HFFc6 (cell line): ENCODE measurements around the gene ERMARD. TPM values are rescaled to one million over a fixed set of nuclear protein-coding genes. Genes with fewer than 3 reads are reported as not detected.

ENCODE experiments used
- DNase-seq: peaks from one replicate; pipeline ENCODE4 v3.0.0-alpha.2; 2018
- H3K27ac Mint-ChIP-seq: 2 replicates; pipeline ENCODE4 v1.8.0; 2020; ENCODE audit warnings: mild to moderate bottlenecking, mixed read lengths
- H3K27me3 Mint-ChIP-seq: 2 replicates; pipeline ENCODE4 v1.8.0; 2021; ENCODE audit warnings: mild to moderate bottlenecking, moderate library complexity, mixed read lengths; ENCODE audit not compliant: insufficient read depth
- H3K36me3 Mint-ChIP-seq: 2 replicates; pipeline ENCODE4 v1.8.0; 2021; ENCODE audit warnings: low read depth, mixed read lengths
- H3K4me1 Mint-ChIP-seq: 2 replicates; pipeline ENCODE4 v1.8.0; 2020; ENCODE audit warnings: low read depth, mixed read lengths
- H3K4me3 Mint-ChIP-seq: 2 replicates; pipeline ENCODE4 v1.8.0; 2020; ENCODE audit warnings: mild to moderate bottlenecking, moderate library complexity, mixed read lengths
- H3K9me3 Mint-ChIP-seq: 2 replicates; pipeline ENCODE4 v1.8.0; 2020; ENCODE audit warnings: mild to moderate bottlenecking, mixed read lengths
- CTCF ChIP-seq: fragments of 200-600 bp; sonication (generic); IDR thresholded peaks from 2 replicates; pipeline ENCODE4 v1.5.0; 2021; ENCODE audit warnings: antibody characterized with exemption, mild to moderate bottlenecking
- total RNA-seq, 6 experiments: library from RNA; stranded (reverse); fragmentation: NEBNext Ultra II Directional; extraction: Animal tissue kit (Norgen Biotek cat#: 25700); gene quantifications; 2 replicates in 1 of 6; 3 replicates in 5 of 6; pipeline ENCODE4 v1.2.3, GENCODE V29; 2021

ERMARD gene
- total RNA-seq, 6 experiments from 2014 or later: 13.7 to 17.5 (median 15.9) TPM

GRCh38 chr6:169811521-169812256 is 60.3 kb downstream of the ERMARD start:
- TF ChIP-seq CTCF: no peak
- Mint-ChIP-seq H3K27ac (no peak overlapping the region), H3K36me3 (no peaks in the 10 kb centered on the region), H3K4me3 (no peak overlapping the region), H3K27me3 (peaks cover 9% of the 10 kb centered on the region), H3K9me3 (peaks cover 7% of the 10 kb centered on the region; the same call in 1 of the 2 replicates), H3K4me1 (no peaks in the 10 kb centered on the region)
- DNase-seq: no peak

GRCh38 chr6:169812257-169812644 is 60.8 kb downstream of the ERMARD start:
- H3K36me3 Mint-ChIP-seq: no peaks in the 10 kb centered on the region
- no peak for TF ChIP-seq CTCF
- H3K27ac Mint-ChIP-seq: no peak overlapping the region
- H3K9me3 Mint-ChIP-seq: peaks cover 7% of the 10 kb centered on the region; the same call in 1 of the 2 replicates
- H3K4me1 Mint-ChIP-seq: no peaks in the 10 kb centered on the region
- no peak overlapping the region for H3K4me3 Mint-ChIP-seq
- DNase-seq: no peak
- peaks cover 8% of the 10 kb centered on the region for H3K27me3 Mint-ChIP-seq

- TF ChIP-seq CTCF: no peak
- H3K36me3 Mint-ChIP-seq: no peaks in the 10 kb centered on the region
- H3K4me3 Mint-ChIP-seq: no peak overlapping the region
- H3K4me1 Mint-ChIP-seq: no peaks in the 10 kb centered on the region
- DNase-seq: no peak
- H3K9me3 Mint-ChIP-seq: peaks cover 7% of the 10 kb centered on the region; the same call in 1 of the 2 replicates
- H3K27ac Mint-ChIP-seq: no peak overlapping the region
- peaks cover 8% of the 10 kb centered on the region for H3K27me3 Mint-ChIP-seq
Measured at GRCh38 chr6:169813969-169814368, 62.5 kb downstream of the ERMARD start.

GRCh38 chr6:169816054-169816453 is 64.6 kb downstream of the ERMARD start:
- H3K27ac Mint-ChIP-seq: no peak overlapping the region
- no peak overlapping the region for H3K4me3 Mint-ChIP-seq
- no peak for DNase-seq
- peaks cover 10% of the 10 kb centered on the region for H3K27me3 Mint-ChIP-seq
- no peak for TF ChIP-seq CTCF
- H3K4me1 Mint-ChIP-seq: no peaks in the 10 kb centered on the region
- no peaks in the 10 kb centered on the region for H3K36me3 Mint-ChIP-seq
- H3K9me3 Mint-ChIP-seq: peaks cover 7% of the 10 kb centered on the region; the same call in 1 of the 2 replicates

- Mint-ChIP-seq H3K27ac (no peak overlapping the region), H3K27me3 (peaks cover 5% of the 10 kb centered on the region), H3K4me3 (no peak overlapping the region), H3K4me1 (no peaks in the 10 kb centered on the region), H3K36me3 (no peaks in the 10 kb centered on the region), H3K9me3 (peaks cover 7% of the 10 kb centered on the region; the same call in 1 of the 2 replicates)
- no peak for TF ChIP-seq CTCF
- no peak for DNase-seq
Measured at GRCh38 chr6:169816975-169817374, 65.6 kb downstream of the ERMARD start.
